Measurements from ENCODE around the gene DVL2. TPM values are rescaled to one million over a fixed set of nuclear protein-coding genes. Genes with fewer than 3 reads are reported as not detected.

The DVL2 gene
- total and polyA plus RNA-seq, 2 of the 13 experiments (the other 11 are each of a cell fraction or from before 2014, with no cell fraction given), result 5.7 to 38.2 TPM

DNA sequence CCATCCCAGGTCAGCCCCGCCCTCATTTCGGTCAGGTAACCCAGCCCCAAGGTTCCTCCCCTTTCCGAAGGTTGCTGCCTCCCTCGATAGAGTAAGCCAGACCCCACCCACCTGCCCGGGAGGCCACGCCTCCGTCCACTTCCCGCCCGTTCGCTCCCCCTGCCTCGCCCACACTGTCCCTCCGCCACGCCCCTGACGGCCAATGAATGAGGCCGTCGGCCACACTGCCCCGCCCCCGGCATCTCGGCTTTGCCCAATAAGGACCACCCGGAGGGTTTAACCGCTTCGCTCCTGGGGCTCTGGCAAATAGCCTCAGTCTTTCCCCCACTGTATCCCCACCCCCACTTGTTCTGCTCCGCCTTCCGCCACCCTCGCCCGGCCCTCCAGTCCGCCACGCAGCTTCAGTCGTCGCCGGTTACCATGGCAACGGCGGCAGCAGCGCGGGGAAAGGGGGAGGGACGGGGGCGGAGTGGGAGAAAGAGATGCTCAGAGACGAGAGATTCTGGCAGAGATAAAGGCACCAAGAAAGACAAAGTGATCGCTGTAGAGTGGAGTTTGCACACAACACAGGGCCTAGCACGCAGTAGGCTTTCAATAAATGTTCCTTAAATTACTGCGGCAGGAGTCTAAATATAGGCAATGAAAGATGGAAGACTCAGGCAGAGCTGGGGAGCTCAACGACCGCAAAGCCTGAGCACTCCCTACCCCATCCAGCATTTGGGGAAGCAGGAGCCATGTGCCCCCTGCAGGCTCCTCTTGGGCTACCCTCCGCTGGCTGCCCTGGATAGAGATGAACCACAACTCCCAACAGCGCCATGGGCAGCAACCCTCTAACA lies 19.8 kb downstream of the DVL2 start (continued):
- TF ChIP-seq, protein P1, sequence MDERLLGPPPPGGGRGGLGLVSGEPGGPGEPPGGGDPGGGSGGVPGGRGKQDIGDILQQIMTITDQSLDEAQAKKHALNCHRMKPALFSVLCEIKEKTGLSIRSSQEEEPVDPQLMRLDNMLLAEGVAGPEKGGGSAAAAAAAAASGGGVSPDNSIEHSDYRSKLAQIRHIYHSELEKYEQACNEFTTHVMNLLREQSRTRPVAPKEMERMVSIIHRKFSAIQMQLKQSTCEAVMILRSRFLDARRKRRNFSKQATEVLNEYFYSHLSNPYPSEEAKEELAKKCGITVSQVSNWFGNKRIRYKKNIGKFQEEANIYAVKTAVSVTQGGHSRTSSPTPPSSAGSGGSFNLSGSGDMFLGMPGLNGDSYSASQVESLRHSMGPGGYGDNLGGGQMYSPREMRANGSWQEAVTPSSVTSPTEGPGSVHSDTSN (CRISPR knock-in tag; IDR thresholded peaks at IDR 0.05), result 0 out of 2 replicates have a peak, but pooled peaks have one; percentile 35
- peak; percentile 99 for TF ChIP-seq SUZ12 (IDR thresholded peaks at IDR 0.05; ENCODE audit: low read depth, low read length)
- TF ChIP-seq ZNF75D (CRISPR knock-in tag; IDR thresholded peaks at IDR 0.05; ENCODE audit: borderline replicate concordance), result no peak
- TF ChIP-seq, protein P2, sequence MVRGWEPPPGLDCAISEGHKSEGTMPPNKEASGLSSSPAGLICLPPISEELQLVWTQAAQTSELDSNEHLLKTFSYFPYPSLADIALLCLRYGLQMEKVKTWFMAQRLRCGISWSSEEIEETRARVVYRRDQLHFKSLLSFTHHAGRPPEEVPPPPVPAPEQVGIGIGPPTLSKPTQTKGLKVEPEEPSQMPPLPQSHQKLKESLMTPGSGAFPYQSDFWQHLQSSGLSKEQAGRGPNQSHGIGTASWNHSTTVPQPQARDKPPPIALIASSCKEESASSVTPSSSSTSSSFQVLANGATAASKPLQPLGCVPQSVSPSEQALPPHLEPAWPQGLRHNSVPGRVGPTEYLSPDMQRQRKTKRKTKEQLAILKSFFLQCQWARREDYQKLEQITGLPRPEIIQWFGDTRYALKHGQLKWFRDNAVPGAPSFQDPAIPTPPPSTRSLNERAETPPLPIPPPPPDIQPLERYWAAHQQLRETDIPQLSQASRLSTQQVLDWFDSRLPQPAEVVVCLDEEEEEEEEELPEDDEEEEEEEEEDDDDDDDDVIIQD (CRISPR knock-in tag; IDR thresholded peaks at IDR 0.05; ENCODE audit: low read depth), result 0 out of 2 replicates have a peak, but pooled peaks have one; percentile 22
- TF ChIP-seq, protein P3, sequence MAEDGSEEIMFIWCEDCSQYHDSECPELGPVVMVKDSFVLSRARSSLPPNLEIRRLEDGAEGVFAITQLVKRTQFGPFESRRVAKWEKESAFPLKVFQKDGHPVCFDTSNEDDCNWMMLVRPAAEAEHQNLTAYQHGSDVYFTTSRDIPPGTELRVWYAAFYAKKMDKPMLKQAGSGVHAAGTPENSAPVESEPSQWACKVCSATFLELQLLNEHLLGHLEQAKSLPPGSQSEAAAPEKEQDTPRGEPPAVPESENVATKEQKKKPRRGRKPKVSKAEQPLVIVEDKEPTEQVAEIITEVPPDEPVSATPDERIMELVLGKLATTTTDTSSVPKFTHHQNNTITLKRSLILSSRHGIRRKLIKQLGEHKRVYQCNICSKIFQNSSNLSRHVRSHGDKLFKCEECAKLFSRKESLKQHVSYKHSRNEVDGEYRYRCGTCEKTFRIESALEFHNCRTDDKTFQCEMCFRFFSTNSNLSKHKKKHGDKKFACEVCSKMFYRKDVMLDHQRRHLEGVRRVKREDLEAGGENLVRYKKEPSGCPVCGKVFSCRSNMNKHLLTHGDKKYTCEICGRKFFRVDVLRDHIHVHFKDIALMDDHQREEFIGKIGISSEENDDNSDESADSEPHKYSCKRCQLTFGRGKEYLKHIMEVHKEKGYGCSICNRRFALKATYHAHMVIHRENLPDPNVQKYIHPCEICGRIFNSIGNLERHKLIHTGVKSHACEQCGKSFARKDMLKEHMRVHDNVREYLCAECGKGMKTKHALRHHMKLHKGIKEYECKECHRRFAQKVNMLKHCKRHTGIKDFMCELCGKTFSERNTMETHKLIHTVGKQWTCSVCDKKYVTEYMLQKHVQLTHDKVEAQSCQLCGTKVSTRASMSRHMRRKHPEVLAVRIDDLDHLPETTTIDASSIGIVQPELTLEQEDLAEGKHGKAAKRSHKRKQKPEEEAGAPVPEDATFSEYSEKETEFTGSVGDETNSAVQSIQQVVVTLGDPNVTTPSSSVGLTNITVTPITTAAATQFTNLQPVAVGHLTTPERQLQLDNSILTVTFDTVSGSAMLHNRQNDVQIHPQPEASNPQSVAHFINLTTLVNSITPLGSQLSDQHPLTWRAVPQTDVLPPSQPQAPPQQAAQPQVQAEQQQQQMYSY (CRISPR knock-in tag; IDR thresholded peaks at IDR 0.05), result no peak
- 0 out of 2 replicates have a peak, but pooled peaks have one; percentile 56 for TF ChIP-seq HIVEP1 (CRISPR knock-in tag; IDR thresholded peaks at IDR 0.05)
- TF ChIP-seq TSC22D2 (CRISPR knock-in tag; IDR thresholded peaks at IDR 0.05; ENCODE audit: borderline replicate concordance), result no peak
- 0 out of 2 replicates have a peak, but pooled peaks have one; percentile 75 for TF ChIP-seq PCBP1 (IDR thresholded peaks at IDR 0.05; ENCODE audit: borderline replicate concordance, low read depth, low read length)
- no peak for TF ChIP-seq ZNF431 (CRISPR knock-in tag; IDR thresholded peaks at IDR 0.05; ENCODE audit: borderline replicate concordance, low read depth)
- TF ChIP-seq, protein P4, sequence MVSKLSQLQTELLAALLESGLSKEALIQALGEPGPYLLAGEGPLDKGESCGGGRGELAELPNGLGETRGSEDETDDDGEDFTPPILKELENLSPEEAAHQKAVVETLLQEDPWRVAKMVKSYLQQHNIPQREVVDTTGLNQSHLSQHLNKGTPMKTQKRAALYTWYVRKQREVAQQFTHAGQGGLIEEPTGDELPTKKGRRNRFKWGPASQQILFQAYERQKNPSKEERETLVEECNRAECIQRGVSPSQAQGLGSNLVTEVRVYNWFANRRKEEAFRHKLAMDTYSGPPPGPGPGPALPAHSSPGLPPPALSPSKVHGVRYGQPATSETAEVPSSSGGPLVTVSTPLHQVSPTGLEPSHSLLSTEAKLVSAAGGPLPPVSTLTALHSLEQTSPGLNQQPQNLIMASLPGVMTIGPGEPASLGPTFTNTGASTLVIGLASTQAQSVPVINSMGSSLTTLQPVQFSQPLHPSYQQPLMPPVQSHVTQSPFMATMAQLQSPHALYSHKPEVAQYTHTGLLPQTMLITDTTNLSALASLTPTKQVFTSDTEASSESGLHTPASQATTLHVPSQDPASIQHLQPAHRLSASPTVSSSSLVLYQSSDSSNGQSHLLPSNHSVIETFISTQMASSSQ (IDR thresholded peaks at IDR 0.05; ENCODE audit: low read depth), result no peak
- TF ChIP-seq, protein P4 (CRISPR knock-in tag; IDR thresholded peaks at IDR 0.05; ENCODE audit: borderline replicate concordance), result peak; percentile 57; the same call in 1 of the 2 replicates
- TF ChIP-seq ZBTB42 (CRISPR knock-in tag; IDR thresholded peaks at IDR 0.05), result no peak
- TF ChIP-seq SMARCC2 (IDR thresholded peaks at IDR 0.05), result no peak
- TF ChIP-seq ZNF543 (CRISPR knock-in tag; IDR thresholded peaks at IDR 0.05), result 0 out of 2 replicates have a peak, but pooled peaks have one; percentile 31
- no peak for TF ChIP-seq LCORL (IDR thresholded peaks at IDR 0.05)
- TF ChIP-seq LCORL (CRISPR knock-in tag; IDR thresholded peaks at IDR 0.05), result peak; percentile 68; the same call in 1 of the 2 replicates
- peak; percentile 33; the same call in 1 of the 2 replicates for TF ChIP-seq MEF2D (CRISPR knock-in tag; IDR thresholded peaks at IDR 0.05)
- TF ChIP-seq GPN1 (CRISPR knock-in tag; IDR thresholded peaks at IDR 0.05; ENCODE audit: borderline replicate concordance), result no peak
- no peak for TF ChIP-seq ZNF33B (CRISPR knock-in tag; IDR thresholded peaks at IDR 0.05)

Measured in HepG2 (cell line).